Measurements from ENCODE around the gene TMEM168. TPM values are rescaled to one million over a fixed set of nuclear protein-coding genes. Genes with fewer than 3 reads are reported as not detected.
A peak's percentile ranks its signal among the peaks of the same experiment; 100 is the strongest.

TMEM168 gene
- total and polyA plus RNA-seq, 2 of the 13 experiments (the other 11 are each of a cell fraction or from before 2014, with no cell fraction given), result 8.7 to 15.7 TPM

DNA sequence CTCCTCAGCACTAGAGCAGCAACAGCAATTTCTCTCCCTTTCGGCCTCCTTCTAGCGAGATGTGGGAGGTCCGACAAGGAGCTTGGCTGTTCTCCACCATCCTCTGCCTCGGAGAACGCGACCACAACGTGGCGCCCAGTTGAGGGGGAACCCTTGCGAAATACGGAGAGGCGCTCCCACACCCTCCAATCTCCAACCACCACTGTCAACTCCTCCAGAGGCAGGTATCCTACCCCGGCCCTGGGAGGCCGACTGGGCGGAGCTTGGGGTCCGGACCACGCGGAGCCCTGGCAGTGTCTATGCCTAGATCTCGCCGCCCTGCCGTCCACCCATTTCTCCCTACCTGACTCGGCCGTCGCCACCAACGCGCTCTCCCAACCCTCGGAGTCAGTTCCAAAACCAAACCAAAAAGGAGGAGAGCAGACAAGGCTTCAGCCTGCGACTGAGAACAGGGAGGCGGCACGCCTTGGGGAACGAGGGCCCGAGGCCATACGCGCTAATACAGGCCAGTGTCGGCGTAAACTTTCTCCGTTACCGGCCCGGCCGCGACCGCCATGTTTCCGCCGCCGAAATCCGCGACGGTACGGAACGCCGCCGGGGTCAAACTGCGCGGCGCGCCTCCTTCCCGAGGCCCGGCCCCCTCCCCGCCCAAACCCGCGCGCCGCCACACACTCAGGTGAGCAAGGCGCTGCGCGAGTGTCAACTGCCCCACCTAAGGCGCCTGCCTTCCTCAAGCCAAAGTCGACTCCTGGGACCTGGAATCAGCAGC is at the start of gene TMEM168 (continued):
- TF ChIP-seq FLYWCH1 (CRISPR knock-in tag; IDR thresholded peaks at IDR 0.05) (0 out of 2 replicates have a peak, but pooled peaks have one; percentile 63), ZNF367 (CRISPR knock-in tag; IDR thresholded peaks at IDR 0.05; ENCODE audit: borderline replicate concordance) (no peak), U2AF2 (IDR thresholded peaks at IDR 0.05; ENCODE audit: low read depth, low read length) (no peak), KDM2A (CRISPR knock-in tag; IDR thresholded peaks at IDR 0.05; ENCODE audit: borderline replicate concordance, low read depth) (peak; percentile 92), RCOR2 (CRISPR knock-in tag; IDR thresholded peaks at IDR 0.05) (no peak), ZNF543 (CRISPR knock-in tag; IDR thresholded peaks at IDR 0.05) (no peak), HOXA9 (CRISPR knock-in tag; IDR thresholded peaks at IDR 0.05; ENCODE audit: borderline replicate concordance) (no peak), CBX2 (IDR thresholded peaks at IDR 0.05; ENCODE audit: low read depth, low read length) (no peak), CBX2 (CRISPR knock-in tag; IDR thresholded peaks at IDR 0.05; ENCODE audit: low read depth) (no peak), ZNF180 (CRISPR knock-in tag; IDR thresholded peaks at IDR 0.05; ENCODE audit: borderline replicate concordance, low read depth) (peak; percentile 12; the same call in 1 of the 2 replicates), ZNF253 (CRISPR knock-in tag; IDR thresholded peaks at IDR 0.05; ENCODE audit: borderline replicate concordance) (no peak), STAG1 (CRISPR knock-in tag; IDR thresholded peaks at IDR 0.05) (no peak), KAT7 (CRISPR knock-in tag; IDR thresholded peaks at IDR 0.05; ENCODE audit: borderline replicate concordance) (no peak), MATR3 (CRISPR knock-in tag; IDR thresholded peaks at IDR 0.05) (no peak), STAT5B (CRISPR knock-in tag; IDR thresholded peaks at IDR 0.05) (no peak), CAMTA2 (CRISPR knock-in tag; IDR thresholded peaks at IDR 0.05; ENCODE audit: borderline replicate concordance) (no peak), RBFOX2 (IDR thresholded peaks at IDR 0.05; ENCODE audit: low read depth, low read length) (peak; percentile 86), ZNF337 (CRISPR knock-in tag; IDR thresholded peaks at IDR 0.05; ENCODE audit: borderline replicate concordance, low read depth) (no peak)
- TF ChIP-seq, protein P1, sequence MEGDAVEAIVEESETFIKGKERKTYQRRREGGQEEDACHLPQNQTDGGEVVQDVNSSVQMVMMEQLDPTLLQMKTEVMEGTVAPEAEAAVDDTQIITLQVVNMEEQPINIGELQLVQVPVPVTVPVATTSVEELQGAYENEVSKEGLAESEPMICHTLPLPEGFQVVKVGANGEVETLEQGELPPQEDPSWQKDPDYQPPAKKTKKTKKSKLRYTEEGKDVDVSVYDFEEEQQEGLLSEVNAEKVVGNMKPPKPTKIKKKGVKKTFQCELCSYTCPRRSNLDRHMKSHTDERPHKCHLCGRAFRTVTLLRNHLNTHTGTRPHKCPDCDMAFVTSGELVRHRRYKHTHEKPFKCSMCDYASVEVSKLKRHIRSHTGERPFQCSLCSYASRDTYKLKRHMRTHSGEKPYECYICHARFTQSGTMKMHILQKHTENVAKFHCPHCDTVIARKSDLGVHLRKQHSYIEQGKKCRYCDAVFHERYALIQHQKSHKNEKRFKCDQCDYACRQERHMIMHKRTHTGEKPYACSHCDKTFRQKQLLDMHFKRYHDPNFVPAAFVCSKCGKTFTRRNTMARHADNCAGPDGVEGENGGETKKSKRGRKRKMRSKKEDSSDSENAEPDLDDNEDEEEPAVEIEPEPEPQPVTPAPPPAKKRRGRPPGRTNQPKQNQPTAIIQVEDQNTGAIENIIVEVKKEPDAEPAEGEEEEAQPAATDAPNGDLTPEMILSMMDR (CRISPR knock-in tag; IDR thresholded peaks at IDR 0.05), result peak; percentile 25; the same call in 1 of the 2 replicates
- TF ChIP-seq, protein P2, sequence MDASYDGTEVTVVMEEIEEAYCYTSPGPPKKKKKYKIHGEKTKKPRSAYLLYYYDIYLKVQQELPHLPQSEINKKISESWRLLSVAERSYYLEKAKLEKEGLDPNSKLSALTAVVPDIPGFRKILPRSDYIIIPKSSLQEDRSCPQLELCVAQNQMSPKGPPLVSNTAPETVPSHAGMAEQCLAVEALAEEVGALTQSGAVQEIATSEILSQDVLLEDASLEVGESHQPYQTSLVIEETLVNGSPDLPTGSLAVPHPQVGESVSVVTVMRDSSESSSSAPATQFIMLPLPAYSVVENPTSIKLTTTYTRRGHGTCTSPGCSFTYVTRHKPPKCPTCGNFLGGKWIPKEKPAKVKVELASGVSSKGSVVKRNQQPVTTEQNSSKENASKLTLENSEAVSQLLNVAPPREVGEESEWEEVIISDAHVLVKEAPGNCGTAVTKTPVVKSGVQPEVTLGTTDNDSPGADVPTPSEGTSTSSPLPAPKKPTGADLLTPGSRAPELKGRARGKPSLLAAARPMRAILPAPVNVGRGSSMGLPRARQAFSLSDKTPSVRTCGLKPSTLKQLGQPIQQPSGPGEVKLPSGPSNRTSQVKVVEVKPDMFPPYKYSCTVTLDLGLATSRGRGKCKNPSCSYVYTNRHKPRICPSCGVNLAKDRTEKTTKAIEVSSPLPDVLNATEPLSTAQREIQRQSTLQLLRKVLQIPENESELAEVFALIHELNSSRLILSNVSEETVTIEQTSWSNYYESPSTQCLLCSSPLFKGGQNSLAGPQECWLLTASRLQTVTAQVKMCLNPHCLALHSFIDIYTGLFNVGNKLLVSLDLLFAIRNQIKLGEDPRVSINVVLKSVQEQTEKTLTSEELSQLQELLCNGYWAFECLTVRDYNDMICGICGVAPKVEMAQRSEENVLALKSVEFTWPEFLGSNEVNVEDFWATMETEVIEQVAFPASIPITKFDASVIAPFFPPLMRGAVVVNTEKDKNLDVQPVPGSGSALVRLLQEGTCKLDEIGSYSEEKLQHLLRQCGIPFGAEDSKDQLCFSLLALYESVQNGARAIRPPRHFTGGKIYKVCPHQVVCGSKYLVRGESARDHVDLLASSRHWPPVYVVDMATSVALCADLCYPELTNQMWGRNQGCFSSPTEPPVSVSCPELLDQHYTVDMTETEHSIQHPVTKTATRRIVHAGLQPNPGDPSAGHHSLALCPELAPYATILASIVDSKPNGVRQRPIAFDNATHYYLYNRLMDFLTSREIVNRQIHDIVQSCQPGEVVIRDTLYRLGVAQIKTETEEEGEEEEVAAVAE (CRISPR knock-in tag; IDR thresholded peaks at IDR 0.05; ENCODE audit: borderline replicate concordance), result peak; percentile 17; the same call in 1 of the 2 replicates
- TF ChIP-seq, protein P3, sequence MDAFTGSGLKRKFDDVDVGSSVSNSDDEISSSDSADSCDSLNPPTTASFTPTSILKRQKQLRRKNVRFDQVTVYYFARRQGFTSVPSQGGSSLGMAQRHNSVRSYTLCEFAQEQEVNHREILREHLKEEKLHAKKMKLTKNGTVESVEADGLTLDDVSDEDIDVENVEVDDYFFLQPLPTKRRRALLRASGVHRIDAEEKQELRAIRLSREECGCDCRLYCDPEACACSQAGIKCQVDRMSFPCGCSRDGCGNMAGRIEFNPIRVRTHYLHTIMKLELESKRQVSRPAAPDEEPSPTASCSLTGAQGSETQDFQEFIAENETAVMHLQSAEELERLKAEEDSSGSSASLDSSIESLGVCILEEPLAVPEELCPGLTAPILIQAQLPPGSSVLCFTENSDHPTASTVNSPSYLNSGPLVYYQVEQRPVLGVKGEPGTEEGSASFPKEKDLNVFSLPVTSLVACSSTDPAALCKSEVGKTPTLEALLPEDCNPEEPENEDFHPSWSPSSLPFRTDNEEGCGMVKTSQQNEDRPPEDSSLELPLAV (CRISPR knock-in tag; conservative IDR thresholded peaks at IDR 0.05; ENCODE audit: low read depth), result no peak
